A549 (cell line): Measurements from ENCODE around the gene SARDH. TPM values are rescaled to one million over a fixed set of nuclear protein-coding genes. Genes with fewer than 3 reads are reported as not detected.

Experiments used
- ATAC-seq, 2 experiments: fragments of 200-7000 bp in 1 of 2; fragments of >200 bp in 1 of 2; cut with Nextera tagmentation in 1 of 2; cut with Tn5 transposase in 1 of 2; 3 replicates each; pipeline versions ENCODE4 v1.8.0 to v1.9.1; 2018 to 2020; ENCODE audit warnings: mild to moderate bottlenecking in 1 of 2, moderate library complexity in 1 of 2
- CTCF ChIA-PET: fragments of 300-600 bp; sonication (Branson Sonifier 250); formaldehyde crosslinking; extraction: SDS; loops from one replicate; lab custom pipeline; 2021; ENCODE audit warnings: antibody characterized with exemption, inconsistent platforms; lab: Yijun Ruan, JAX
- POLR2A ChIA-PET: fragments of 350-600 bp; formaldehyde crosslinking; extraction: SDS; loops from one replicate; lab custom pipeline; 2021; ENCODE audit warnings: antibody characterized with exemption, inconsistent platforms; lab: Yijun Ruan, JAX
- DNase-seq, 2 experiments: peaks; one replicate each; pipeline versions ENCODE4 v3.0.0 to v3.0.0-alpha.2; 2011 to 2016; ENCODE audit warnings: low read depth in 1 of 2, low spot score in 1 of 2
- FAIRE-seq: peaks from 2 replicates; lab custom pipeline; 2011; peaks lifted over from hg19 to GRCh38; lab: Jason Lieb, UNC
- H3K27ac ChIP-seq, 2 experiments: fragments of >200 bp; sonication (Bioruptor Twin); formaldehyde crosslinking; 3 replicates each; pipeline ENCODE4 v1.5.1; 2016 to 2017
- H3K4me1 ChIP-seq: fragments of >200 bp; sonication (Bioruptor Twin); formaldehyde crosslinking; 3 replicates; pipeline ENCODE4 v1.6.1; 2016
- H3K4me2 ChIP-seq: fragments of >200 bp; sonication (Bioruptor Twin); formaldehyde crosslinking; 3 replicates; pipeline ENCODE4 v1.6.1; 2016
- H3K4me3 ChIP-seq: fragments of >200 bp; sonication (Bioruptor Twin); formaldehyde crosslinking; 3 replicates; pipeline ENCODE4 v1.5.1; 2016
- H3K9me3 ChIP-seq: fragments of >200 bp; sonication (Bioruptor Twin); formaldehyde crosslinking; 3 replicates; pipeline ENCODE4 v1.6.1; 2016
- BCL3 ChIP-seq: fragments of >200 bp; sonication (Bioruptor Twin); formaldehyde crosslinking; IDR thresholded peaks from 3 replicates; pipeline ENCODE4 v1.6.1; 2016
- CBX2 ChIP-seq: fragments of 200-600 bp; sonication (generic); IDR thresholded peaks from 2 replicates; pipeline ENCODE4 v1.6.1; 2016; ENCODE audit warnings: low read depth, mild to moderate bottlenecking, borderline replicate concordance
- CEBPB ChIP-seq, 2 experiments: fragments of >200 bp in 1 of 2; sonication (Bioruptor Twin) in 1 of 2; formaldehyde crosslinking in 1 of 2; IDR thresholded peaks; 2 replicates each; pipeline ENCODE4 v1.6.1; 2012 to 2016
- GATA3 ChIP-seq: IDR thresholded peaks from 2 replicates; pipeline ENCODE4 v1.6.1; 2012; ENCODE audit warnings: borderline replicate concordance
- HEYL ChIP-seq: fragments of 250-450 bp; sonication (Bioruptor Pico); IDR thresholded peaks from 2 replicates; pipeline ENCODE4 v1.8.0; 2021; ENCODE audit warnings: mild to moderate bottlenecking, moderate library complexity
- KDM1A ChIP-seq: fragments of 200-600 bp; sonication (generic); IDR thresholded peaks from 2 replicates; pipeline ENCODE4 v1.6.1; 2016; ENCODE audit warnings: low read depth, mild to moderate bottlenecking
- MAFK ChIP-seq: fragments of 450-650 bp; IDR thresholded peaks from 2 replicates; pipeline ENCODE4 v1.6.1; 2014; ENCODE audit not compliant: partially characterized antibody
- NFE2L2 ChIP-seq: fragments of 150-350 bp; conservative IDR thresholded peaks from 2 replicates; pipeline ENCODE4 v1.6.1; 2014; ENCODE audit warnings: low read length
- NPAS2 ChIP-seq: fragments of 250-450 bp; sonication (Bioruptor Pico); IDR thresholded peaks from 2 replicates; pipeline ENCODE4 v1.8.0; 2022; ENCODE audit warnings: mild to moderate bottlenecking, moderate library complexity, borderline replicate concordance
- PBX3 ChIP-seq: IDR thresholded peaks from 2 replicates; pipeline ENCODE4 v1.6.1; 2012
- RARB ChIP-seq: fragments of 250-450 bp; sonication (Bioruptor Pico); IDR thresholded peaks from 2 replicates; pipeline ENCODE4 v1.8.0; 2021; ENCODE audit warnings: mild to moderate bottlenecking, moderate library complexity
- SMC3 ChIP-seq: fragments of >200 bp; sonication (Bioruptor Twin); formaldehyde crosslinking; IDR thresholded peaks from 3 replicates; pipeline ENCODE4 v1.6.1; 2018; ENCODE audit warnings: inconsistent platforms
- SREBF2 ChIP-seq: fragments of 450-650 bp; IDR thresholded peaks from 2 replicates; pipeline ENCODE4 v1.6.1; 2014; ENCODE audit warnings: mild to moderate bottlenecking, moderate library complexity
- TFCP2L1 ChIP-seq: fragments of 250-450 bp; sonication (Bioruptor Pico); IDR thresholded peaks from 2 replicates; pipeline ENCODE4 v1.5.0; 2021; ENCODE audit warnings: mild to moderate bottlenecking
- ZFP36 ChIP-seq: fragments of 450-650 bp; IDR thresholded peaks from 2 replicates; pipeline ENCODE4 v1.6.1; 2014; ENCODE audit warnings: borderline replicate concordance; ENCODE audit not compliant: partially characterized antibody
- WGBS: methylation state at CpG from one replicate; pipeline ENCODE4 v1.1.6; 2017; ENCODE audit errors: missing lambda C conversion rate; 5-methylcytosine and 5-hydroxymethylcytosine counted together
- polyA plus RNA-seq, 4 experiments: library from polyadenylated mRNA; depleted of rRNA in 3 of 4; stranded (reverse); fragments of >200 nt; fragmentation: RNase III in 1 of 4; extraction: RNeasy Plus Mini Kit Qiagen cat#74134 plus additional on column Dnase treatment in 1 of 4; gene quantifications; 2 replicates in 3 of 4; 3 replicates in 1 of 4; pipeline ENCODE4 v1.2.3, GENCODE V29; 2011 to 2017
- TF ChIP-seq, protein P1 (sequence below): IDR thresholded peaks from 2 replicates; pipeline ENCODE4 v1.6.1; 2012
- TF ChIP-seq, protein P2 (sequence below): fragments of 200-600 bp; sonication (generic); IDR thresholded peaks from 2 replicates; pipeline ENCODE4 v1.6.1; 2016; ENCODE audit warnings: antibody characterized with exemption, mild to moderate bottlenecking, moderate library complexity

SARDH gene
- polyA plus RNA-seq, 2 of the 4 experiments (the other 2 are of a cell fraction) = 0.08 TPM; not detected in 1

GRCh38 chr9:133771486-133772482 is 33.6 kb upstream of the SARDH start:
- ATAC-seq (no peak), FAIRE-seq (no peak), DNase-seq (no peak)
- Histone ChIP-seq H3K4me2 (no peak overlapping the region), H3K27ac (no peak overlapping the region), H3K4me3 (no peak overlapping the region), H3K4me1 (no peaks in the 10 kb centered on the region), H3K9me3 (peaks cover 30% of the 10 kb centered on the region)
- ChIA-PET CTCF (interaction anchor here (0.6 to 18.7 kb wide), 5 partner anchors 10 to 223 kb away, joined by 3 to 348 read pairs (median 22); no protein-coding TSS in a partner anchor), POLR2A (no interaction called here)
- TF ChIP-seq CBX2 (no peak), HEYL (no peak), TFCP2L1 (CRISPR knock-in tag) (no peak), BCL3 (no peak), MAFK (no peak), NPAS2 (CRISPR knock-in tag) (no peak), NFE2L2 (no peak), RARB (no peak)
- TF ChIP-seq, protein P1, sequence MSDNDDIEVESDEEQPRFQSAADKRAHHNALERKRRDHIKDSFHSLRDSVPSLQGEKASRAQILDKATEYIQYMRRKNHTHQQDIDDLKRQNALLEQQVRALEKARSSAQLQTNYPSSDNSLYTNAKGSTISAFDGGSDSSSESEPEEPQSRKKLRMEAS = no peak
- WGBS = 94% methylated on average over 24 of the region's 26 CpGs

DNA sequence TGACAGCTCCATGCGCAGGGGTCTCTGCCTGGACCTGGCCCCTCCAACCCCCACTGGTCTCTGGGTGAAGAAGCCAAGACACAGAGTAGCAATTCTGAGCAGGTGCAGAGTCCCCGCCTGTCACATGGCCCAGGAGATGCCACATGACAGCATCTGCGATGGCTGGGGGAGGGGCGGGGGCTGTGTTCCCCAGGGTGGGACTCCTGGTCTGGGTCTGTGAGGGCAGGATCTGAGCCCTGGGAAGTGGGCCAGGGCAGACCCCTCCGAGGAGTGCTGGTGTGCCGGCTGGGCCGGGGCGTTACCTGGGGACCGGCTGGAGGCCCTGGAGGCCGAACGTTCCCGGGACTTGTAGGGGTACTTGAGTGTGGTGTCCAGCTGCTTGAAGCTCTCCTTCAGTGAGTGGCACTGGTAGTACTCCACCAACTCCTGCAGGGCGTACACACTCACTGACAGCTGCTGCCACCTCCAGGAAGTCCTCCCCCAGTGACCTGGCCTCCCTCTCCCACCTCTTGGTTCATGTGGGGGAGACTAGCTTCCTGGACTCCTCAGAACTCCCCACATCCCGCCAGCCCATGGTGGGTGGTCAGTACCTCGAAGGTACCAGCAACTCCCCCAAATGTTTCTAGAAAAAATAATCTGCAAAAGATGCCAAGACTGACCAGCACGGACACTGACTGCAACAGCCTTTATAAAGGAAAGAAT is 32.1 kb upstream of the SARDH start:
- TF ChIP-seq ZFP36 (peak; percentile 39), KDM1A (no peak)
- no peaks in the 10 kb centered on the region for H3K4me1 ChIP-seq
- peaks cover 29% of the 10 kb centered on the region for H3K9me3 ChIP-seq
- DNase-seq = no peak
- ATAC-seq = no peak; a peak in 1 of 6 replicates
- H3K4me3 ChIP-seq = no peak overlapping the region
- POLR2A ChIA-PET = no interaction called here
- WGBS = 90% methylated on average over 15 of the region's 16 CpGs
- no peak overlapping the region for H3K4me2 ChIP-seq
- FAIRE-seq = no peak
- CTCF ChIA-PET = interaction anchor here (0.9 to 5.1 kb wide), 7 partner anchors 12 to 224 kb away, joined by 3 to 57 read pairs (median 6); no protein-coding TSS in a partner anchor
- H3K27ac ChIP-seq = no peak overlapping the region

- no peak for DNase-seq
- no peak for TF ChIP-seq SREBF2
- TF ChIP-seq PBX3 = no peak
- TF ChIP-seq, protein P2, sequence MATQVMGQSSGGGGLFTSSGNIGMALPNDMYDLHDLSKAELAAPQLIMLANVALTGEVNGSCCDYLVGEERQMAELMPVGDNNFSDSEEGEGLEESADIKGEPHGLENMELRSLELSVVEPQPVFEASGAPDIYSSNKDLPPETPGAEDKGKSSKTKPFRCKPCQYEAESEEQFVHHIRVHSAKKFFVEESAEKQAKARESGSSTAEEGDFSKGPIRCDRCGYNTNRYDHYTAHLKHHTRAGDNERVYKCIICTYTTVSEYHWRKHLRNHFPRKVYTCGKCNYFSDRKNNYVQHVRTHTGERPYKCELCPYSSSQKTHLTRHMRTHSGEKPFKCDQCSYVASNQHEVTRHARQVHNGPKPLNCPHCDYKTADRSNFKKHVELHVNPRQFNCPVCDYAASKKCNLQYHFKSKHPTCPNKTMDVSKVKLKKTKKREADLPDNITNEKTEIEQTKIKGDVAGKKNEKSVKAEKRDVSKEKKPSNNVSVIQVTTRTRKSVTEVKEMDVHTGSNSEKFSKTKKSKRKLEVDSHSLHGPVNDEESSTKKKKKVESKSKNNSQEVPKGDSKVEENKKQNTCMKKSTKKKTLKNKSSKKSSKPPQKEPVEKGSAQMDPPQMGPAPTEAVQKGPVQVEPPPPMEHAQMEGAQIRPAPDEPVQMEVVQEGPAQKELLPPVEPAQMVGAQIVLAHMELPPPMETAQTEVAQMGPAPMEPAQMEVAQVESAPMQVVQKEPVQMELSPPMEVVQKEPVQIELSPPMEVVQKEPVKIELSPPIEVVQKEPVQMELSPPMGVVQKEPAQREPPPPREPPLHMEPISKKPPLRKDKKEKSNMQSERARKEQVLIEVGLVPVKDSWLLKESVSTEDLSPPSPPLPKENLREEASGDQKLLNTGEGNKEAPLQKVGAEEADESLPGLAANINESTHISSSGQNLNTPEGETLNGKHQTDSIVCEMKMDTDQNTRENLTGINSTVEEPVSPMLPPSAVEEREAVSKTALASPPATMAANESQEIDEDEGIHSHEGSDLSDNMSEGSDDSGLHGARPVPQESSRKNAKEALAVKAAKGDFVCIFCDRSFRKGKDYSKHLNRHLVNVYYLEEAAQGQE = no peak
- no peak for TF ChIP-seq GATA3
- no peak for TF ChIP-seq CEBPB (IDR thresholded peaks at IDR 0.05)
- no peak for TF ChIP-seq NFE2L2
- TF ChIP-seq SMC3 = no peak
- CTCF ChIA-PET = interaction anchor here (0.7 to 5.1 kb wide), 8 partner anchors 12 to 224 kb away, joined by 3 to 57 read pairs (median 5); no protein-coding TSS in a partner anchor
- Histone ChIP-seq H3K9me3 (peaks cover 23% of the 10 kb centered on the region), H3K4me2 (no peak overlapping the region), H3K27ac (no peak overlapping the region), H3K4me3 (no peak overlapping the region), H3K4me1 (no peaks in the 10 kb centered on the region)
- no peak; a peak in 1 of 6 replicates for ATAC-seq
- POLR2A ChIA-PET = no interaction called here
- WGBS = 90% methylated on average over 15 of the region's 17 CpGs
- FAIRE-seq = no peak
Observed at GRCh38 chr9:133769511-133770075, 31.4 kb upstream of the SARDH start.
